Subcutaneous abdominal adipose tissue (tissue), 5 donors: Measurements from ENCODE around the gene FEM1B.

Experiments used
- H3K27ac ChIP-seq: one replicate; pipeline ENCODE4 v1.7.0; 2013; ENCODE audit warnings: low read depth, mild to moderate bottlenecking, inconsistent platforms, low read length, moderate library complexity
- H3K27me3 ChIP-seq, 5 donors: one replicate each; pipeline ENCODE4 v1.7.0; 2013; ENCODE audit warnings: low read length in 5 of 5, inconsistent platforms in 1 of 5; ENCODE audit not compliant: control insufficient read depth in 5 of 5, insufficient read depth in 4 of 5
- H3K36me3 ChIP-seq, 5 donors: one replicate each; pipeline ENCODE4 v1.7.0; 2013; ENCODE audit warnings: low read length in 5 of 5; ENCODE audit not compliant: control insufficient read depth in 5 of 5, insufficient read depth in 5 of 5
- H3K4me1 ChIP-seq, 5 donors: one replicate each; pipeline ENCODE4 v1.7.0; 2013; ENCODE audit warnings: low read length in 5 of 5, mild to moderate bottlenecking in 3 of 5, moderate library complexity in 1 of 5; ENCODE audit not compliant: control insufficient read depth in 5 of 5, insufficient read depth in 5 of 5
- H3K4me3 ChIP-seq, 5 donors: one replicate each; pipeline ENCODE4 v1.7.0; 2013; ENCODE audit warnings: low read length in 5 of 5, low read depth in 1 of 5
- H3K9ac ChIP-seq, 5 donors: one replicate each; pipeline ENCODE4 v1.7.0; 2013; ENCODE audit warnings: low read length in 5 of 5, mild to moderate bottlenecking in 4 of 5, moderate library complexity in 3 of 5
- H3K9me3 ChIP-seq, 5 donors: one replicate each; pipeline ENCODE4 v1.7.0; 2013; ENCODE audit warnings: low read length in 5 of 5; ENCODE audit not compliant: control insufficient read depth in 5 of 5
- donor health status: healthy.
- donor health status: healthy.
- donor health status: healthy.
- donor health status: healthy.
- donor health status: healthy.

FEM1B gene

GRCh38 chr15:68319997-68320396 is 42.5 kb downstream of the FEM1B start:
- H3K27ac ChIP-seq: no peak overlapping the region

GRCh38 chr15:68321229-68321628 is 43.7 kb downstream of the FEM1B start:
- no peak overlapping the region for H3K27ac ChIP-seq
- peaks cover 0 to 39% (median 3%) of the 10 kb centered on the region in 5 donors for H3K36me3 ChIP-seq
- no peak overlapping the region for H3K9ac ChIP-seq
- H3K4me1 ChIP-seq: peaks cover 0 to 4% (median 0%) of the 10 kb centered on the region in 5 donors
- no peaks in the 10 kb centered on the region for H3K27me3 ChIP-seq
- no peak overlapping the region for H3K4me3 ChIP-seq
- H3K9me3 ChIP-seq: no peaks in the 10 kb centered on the region

More at GRCh38 chr15:68319997-68320396, 42.5 kb downstream of the FEM1B start:
- no peak overlapping the region for H3K9ac ChIP-seq
- no peaks in the 10 kb centered on the region for H3K27me3 ChIP-seq
- no peak overlapping the region for H3K4me3 ChIP-seq
- peaks cover 0 to 32% (median 3%) of the 10 kb centered on the region in 5 donors for H3K36me3 ChIP-seq
- peaks cover 0 to 16% (median 5%) of the 10 kb centered on the region in 5 donors for H3K4me1 ChIP-seq
- H3K9me3 ChIP-seq: no peaks in the 10 kb centered on the region

- peaks cover 0 to 3% (median 0%) of the 10 kb centered on the region in 5 donors for H3K27me3 ChIP-seq
- H3K27ac ChIP-seq: no peak overlapping the region
- H3K9ac ChIP-seq: no peak overlapping the region
- H3K9me3 ChIP-seq: no peaks in the 10 kb centered on the region
- H3K36me3 ChIP-seq: peaks cover 0 to 37% (median 3%) of the 10 kb centered on the region in 5 donors
- H3K4me3 ChIP-seq: no peak overlapping the region
- peaks cover 0 to 12% (median 2%) of the 10 kb centered on the region in 5 donors for H3K4me1 ChIP-seq
These were observed 45.3 kb downstream of the FEM1B start for GRCh38 chr15:68322796-68323195.

- Histone ChIP-seq H3K4me1 (peaks cover 0 to 12% (median 2%) of the 10 kb centered on the region in 5 donors), H3K27ac (no peak overlapping the region), H3K9me3 (no peaks in the 10 kb centered on the region), H3K27me3 (peaks cover 0 to 3% (median 0%) of the 10 kb centered on the region in 5 donors), H3K4me3 (no peak overlapping the region), H3K36me3 (peaks cover 0 to 25% (median 3%) of the 10 kb centered on the region in 5 donors), H3K9ac (no peak overlapping the region)
These were observed 48.2 kb downstream of the FEM1B start for GRCh38 chr15:68325726-68326125.

- Histone ChIP-seq H3K9me3 (no peaks in the 10 kb centered on the region), H3K4me1 (peaks cover 0 to 12% (median 2%) of the 10 kb centered on the region in 5 donors), H3K27ac (no peak overlapping the region), H3K36me3 (peaks cover 0 to 29% (median 3%) of the 10 kb centered on the region in 5 donors), H3K27me3 (peaks cover 0 to 3% (median 0%) of the 10 kb centered on the region in 5 donors), H3K9ac (no peak overlapping the region), H3K4me3 (no peak overlapping the region)
These were observed 49.3 kb downstream of the FEM1B start for GRCh38 chr15:68326711-68327354.

GRCh38 chr15:68328443-68328842 is 50.9 kb downstream of the FEM1B start:
- no peak overlapping the region for H3K9ac ChIP-seq
- no peaks in the 10 kb centered on the region for H3K9me3 ChIP-seq
- peaks cover 0 to 16% (median 3%) of the 10 kb centered on the region in 5 donors for H3K4me1 ChIP-seq
- peaks cover 0 to 26% (median 3%) of the 10 kb centered on the region in 5 donors for H3K36me3 ChIP-seq
- H3K27ac ChIP-seq: no peak overlapping the region
- H3K4me3 ChIP-seq: no peak overlapping the region
- H3K27me3 ChIP-seq: peaks cover 0 to 3% (median 0%) of the 10 kb centered on the region in 5 donors

GRCh38 chr15:68328964-68329363 is 51.4 kb downstream of the FEM1B start:
- Histone ChIP-seq H3K9me3 (no peaks in the 10 kb centered on the region), H3K27ac (no peak overlapping the region), H3K36me3 (peaks cover 0 to 26% (median 3%) of the 10 kb centered on the region in 5 donors), H3K4me1 (peaks cover 0 to 21% (median 9%) of the 10 kb centered on the region in 5 donors), H3K9ac (no peak overlapping the region), H3K27me3 (peaks cover 0 to 3% (median 0%) of the 10 kb centered on the region in 5 donors), H3K4me3 (no peak overlapping the region)

- Histone ChIP-seq H3K4me3 (no peak overlapping the region), H3K27me3 (peaks cover 0 to 3% (median 0%) of the 10 kb centered on the region in 5 donors), H3K9ac (no peak overlapping the region), H3K4me1 (peaks cover 9 to 36% (median 22%) of the 10 kb centered on the region in 5 donors), H3K36me3 (peaks cover 0 to 20% (median 2%) of the 10 kb centered on the region in 5 donors), H3K9me3 (no peaks in the 10 kb centered on the region), H3K27ac (no peak overlapping the region)
These were observed 52.9 kb downstream of the FEM1B start for GRCh38 chr15:68330416-68330815.

GRCh38 chr15:68330901-68331300 is 53.4 kb downstream of the FEM1B start:
- H3K9ac ChIP-seq: no peak overlapping the region
- no peak overlapping the region for H3K27ac ChIP-seq

GRCh38 chr15:68332266-68332665 is 54.7 kb downstream of the FEM1B start:
- Histone ChIP-seq H3K9me3 (no peaks in the 10 kb centered on the region), H3K9ac (no peak overlapping the region), H3K27me3 (no peaks in the 10 kb centered on the region), H3K36me3 (peaks cover 0 to 14% (median 2%) of the 10 kb centered on the region in 5 donors), H3K4me3 (no peak overlapping the region), H3K27ac (no peak overlapping the region), H3K4me1 (peaks cover 9 to 33% (median 25%) of the 10 kb centered on the region in 5 donors)

More at GRCh38 chr15:68330901-68331300, 53.4 kb downstream of the FEM1B start:
- H3K4me1 ChIP-seq: peaks cover 9 to 40% (median 27%) of the 10 kb centered on the region in 5 donors
- H3K36me3 ChIP-seq: peaks cover 0 to 20% (median 2%) of the 10 kb centered on the region in 5 donors
- H3K4me3 ChIP-seq: no peak overlapping the region
- peaks cover 0 to 3% (median 0%) of the 10 kb centered on the region in 5 donors for H3K27me3 ChIP-seq
- no peaks in the 10 kb centered on the region for H3K9me3 ChIP-seq
